ENCODE results near the gene CTSD. TPM values are rescaled to one million over a fixed set of nuclear protein-coding genes. Genes with fewer than 3 reads are reported as not detected.

The CTSD gene
- total and polyA plus RNA-seq, 2 of the 8 experiments (the other 6 are each of a cell fraction or from before 2014, with no cell fraction given) = 169 to 173 TPM

GRCh38 chr11:1732418-1733008 is 31.2 kb downstream of the CTSD start:
- Histone ChIP-seq H3K18ac (ENCODE audit: extremely low read depth, low read length) (no peak overlapping the region), H4K91ac (replicated peaks; ENCODE audit: insufficient read length, low read length) (no peak overlapping the region), H4K8ac (ENCODE audit: extremely low read depth, insufficient read depth, low read length) (no peak overlapping the region), H2BK12ac (ENCODE audit: low read depth, low read length) (no peak overlapping the region), H2BK20ac (ENCODE audit: low read length) (no peak overlapping the region), H2AK5ac (ENCODE audit: low read depth, low read length) (no peak overlapping the region), H3K9ac (replicated peaks in 1 of 4; ENCODE audit: extremely low read depth in 1 of 4, low read depth in 3 of 4, low read length in 3 of 4) (no peak overlapping the region), H3K23me2 (ENCODE audit: low read depth, low read length) (peaks cover 16% of the 10 kb centered on the region), H2AFZ (ENCODE audit: low read length) (no peak overlapping the region), H3K79me2 (ENCODE audit: control insufficient read depth in 1 of 2, insufficient read depth in 2 of 2, low read length in 2 of 2) (peaks cover 0 to 7% of the 10 kb centered on the region in 2 experiments; a peak in 1 of 4 replicates), H3K4me2 (ENCODE audit: insufficient read depth in 1 of 2, low read depth in 2 of 2, low read length in 2 of 2) (no peak overlapping the region), H2BK15ac (ENCODE audit: low read length) (no peak overlapping the region), H3K14ac (ENCODE audit: insufficient read length) (no peak overlapping the region), H3K9me3 (ENCODE audit: insufficient read depth in 2 of 2, low read depth in 1 of 2, low read length in 1 of 2) (peaks cover 0 to 4% of the 10 kb centered on the region in 2 experiments; a peak in 2 of 4 replicates), H3K27ac (ENCODE audit: low read depth, low read length) (no peak overlapping the region), H3K23ac (ENCODE audit: insufficient read length) (no peak overlapping the region), H3K36me3 (ENCODE audit: control insufficient read depth in 2 of 4, insufficient read depth in 4 of 4, low read length in 3 of 4) (peaks cover 0 to 4% (median 0%) of the 10 kb centered on the region in 4 experiments; a peak in 1 of 8 replicates), H4K5ac (ENCODE audit: insufficient read length, low read depth, low read length) (no peak overlapping the region), H2BK5ac (ENCODE audit: low read depth, low read length) (no peak overlapping the region), H3K4ac (replicated peaks; ENCODE audit: insufficient read length, low read depth, low read length) (no peak overlapping the region), H2BK120ac (replicated peaks; ENCODE audit: low read depth, low read length) (no peak overlapping the region), H3K56ac (replicated peaks; ENCODE audit: insufficient read length, low read depth, low read length) (no peak overlapping the region), H3K27me3 (replicated peaks in 1 of 4; ENCODE audit: control insufficient read depth in 3 of 4, extremely low read depth in 1 of 4, insufficient read depth in 3 of 4, low read length in 3 of 4) (peaks cover 0 to 5% (median 1%) of the 10 kb centered on the region in 4 experiments; a peak in 4 of 7 replicates), H3K4me3 (ENCODE audit: extremely low read depth in 1 of 4, insufficient read depth in 2 of 4, low read depth in 3 of 4, low read length in 4 of 4) (no peak overlapping the region), H3K79me1 (ENCODE audit: low read depth, low read length) (no peaks in the 10 kb centered on the region), H3K4me1 (replicated peaks in 1 of 4; ENCODE audit: control insufficient read depth in 3 of 4, insufficient read depth in 4 of 4, low read length in 3 of 4) (no peaks in the 10 kb centered on the region; a peak in 1 of 7 replicates), H4K20me1 (replicated peaks in 1 of 2; ENCODE audit: control insufficient read depth in 1 of 2, insufficient read depth in 2 of 2, low read length in 2 of 2) (peaks cover 2 to 10% of the 10 kb centered on the region in 2 experiments)
- no peak for TF ChIP-seq CBX5 (IDR thresholded peaks at IDR 0.05; ENCODE audit: low read depth, low read length)
- TF ChIP-seq HDAC2 (IDR thresholded peaks at IDR 0.05; ENCODE audit: borderline replicate concordance in 1 of 2, low read depth in 2 of 2, low read length in 2 of 2) = no peak
- TF ChIP-seq TAF7 (optimal IDR thresholded peaks at IDR 0.05; ENCODE audit: borderline replicate concordance, low read depth, low read length) = no peak
- no peak for TF ChIP-seq EP300 (IDR thresholded peaks at IDR 0.05; ENCODE audit: borderline replicate concordance in 1 of 2, low read depth in 2 of 2, low read length in 2 of 2)
- no peak for TF ChIP-seq POU5F1 (IDR thresholded peaks at IDR 0.05; ENCODE audit: low read depth, low read length)
- TF ChIP-seq TEAD4 (IDR thresholded peaks at IDR 0.05; ENCODE audit: low read depth, low read length) = no peak
- TF ChIP-seq CBX8 (IDR thresholded peaks at IDR 0.05; ENCODE audit: borderline replicate concordance, low read depth, low read length) = no peak
- TF ChIP-seq BCL11A (IDR thresholded peaks at IDR 0.05; ENCODE audit: low read depth in 2 of 2, low read length in 2 of 2) = no peak
- TF ChIP-seq MAFK (IDR thresholded peaks at IDR 0.05; ENCODE audit: low read depth, low read length) = no peak
- TF ChIP-seq JUN (IDR thresholded peaks at IDR 0.05; ENCODE audit: low read depth, low read length) = no peak
- no peak for TF ChIP-seq NRF1 (IDR thresholded peaks at IDR 0.05; ENCODE audit: low read depth, low read length)
- no peak for FAIRE-seq
- 80% methylated on average over 13 of the region's 13 CpGs; no CpG with 5 or more reads in 1 of the 2 experiments for WGBS, 2 experiments (ENCODE audit: extremely low coverage in 1 of 2, insufficient coverage in 1 of 2, insufficient read length in 1 of 2, insufficient replicate concordance in 2 of 2, low coverage in 1 of 2, low lambda C conversion rate in 2 of 2, missing lambda C conversion rate in 1 of 2)
- ChIA-PET POLR2A (ENCODE audit: partially characterized antibody) (no interaction called here), CTCF (ENCODE audit: partially characterized antibody) (interaction anchor here (1.3 to 2.6 kb wide), 6 partner anchors 25 to 418 kb away, joined by 3 to 13 read pairs (median 6); no protein-coding TSS in a partner anchor)
- no peak for DNase-seq (ENCODE audit: low read depth in 1 of 2, low spot score in 2 of 2)
